HFFc6 (cell line): ENCODE results near the gene EMCN. TPM values are rescaled to one million over a fixed set of nuclear protein-coding genes. Genes with fewer than 3 reads are reported as not detected.

Experiments
- DNase-seq: peaks from one replicate; pipeline ENCODE4 v3.0.0-alpha.2; 2018
- H3K27ac Mint-ChIP-seq: 2 replicates; pipeline ENCODE4 v1.8.0; 2020; ENCODE audit warnings: mild to moderate bottlenecking, mixed read lengths
- H3K27me3 Mint-ChIP-seq: 2 replicates; pipeline ENCODE4 v1.8.0; 2021; ENCODE audit warnings: mild to moderate bottlenecking, moderate library complexity, mixed read lengths; ENCODE audit not compliant: insufficient read depth
- H3K36me3 Mint-ChIP-seq: 2 replicates; pipeline ENCODE4 v1.8.0; 2021; ENCODE audit warnings: low read depth, mixed read lengths
- H3K4me1 Mint-ChIP-seq: 2 replicates; pipeline ENCODE4 v1.8.0; 2020; ENCODE audit warnings: low read depth, mixed read lengths
- H3K4me3 Mint-ChIP-seq: 2 replicates; pipeline ENCODE4 v1.8.0; 2020; ENCODE audit warnings: mild to moderate bottlenecking, moderate library complexity, mixed read lengths
- H3K9me3 Mint-ChIP-seq: 2 replicates; pipeline ENCODE4 v1.8.0; 2020; ENCODE audit warnings: mild to moderate bottlenecking, mixed read lengths
- CTCF ChIP-seq: fragments of 200-600 bp; sonication (generic); IDR thresholded peaks from 2 replicates; pipeline ENCODE4 v1.5.0; 2021; ENCODE audit warnings: antibody characterized with exemption, mild to moderate bottlenecking
- total RNA-seq, 6 experiments: library from RNA; stranded (reverse); fragmentation: NEBNext Ultra II Directional; extraction: Animal tissue kit (Norgen Biotek cat#: 25700); gene quantifications; 2 replicates in 1 of 6; 3 replicates in 5 of 6; pipeline ENCODE4 v1.2.3, GENCODE V29; 2021

Gene EMCN
- total RNA-seq, 6 experiments from 2014 or later, result 0.07 to 0.66 (median 0.47) TPM

GRCh38 chr4:100345585-100345984 is 172.2 kb downstream of the EMCN start:
- H3K36me3 Mint-ChIP-seq, result no peaks in the 10 kb centered on the region
- no peaks in the 10 kb centered on the region for H3K9me3 Mint-ChIP-seq
- DNase-seq, result no peak
- no peak for TF ChIP-seq CTCF
- no peaks in the 10 kb centered on the region for H3K27me3 Mint-ChIP-seq
- H3K27ac Mint-ChIP-seq, result no peak overlapping the region
- H3K4me1 Mint-ChIP-seq, result peaks cover 21% of the 10 kb centered on the region
- no peak overlapping the region for H3K4me3 Mint-ChIP-seq
